Prostate gland (tissue), 2 donors: ENCODE results near the gene MKLN1. TPM values are rescaled to one million over a fixed set of nuclear protein-coding genes. Genes with fewer than 3 reads are reported as not detected.

Experiments used
- DNase-seq: peaks from one replicate; pipeline ENCODE4 v3.0.0-alpha.2; 2019; ENCODE audit warnings: low spot score
- H3K27ac ChIP-seq, 2 donors: fragments of 200-600 bp; sonication (generic); 2 replicates each; pipeline ENCODE4 v1.5.1; 2017 to 2019
- H3K27me3 ChIP-seq: fragments of 200-600 bp; sonication (generic); replicated peaks from 2 replicates; pipeline ENCODE4 v1.5.1; 2019; ENCODE audit not compliant: insufficient read depth
- H3K36me3 ChIP-seq, 2 donors: fragments of 200-600 bp; sonication (generic); 1 replicate in 1 of 2; 2 replicates in 1 of 2; pipeline versions ENCODE4 v1.5.1 to v1.8.1; 2017 to 2019
- H3K4me1 ChIP-seq: fragments of 200-600 bp; sonication (generic); replicated peaks from 2 replicates; pipeline ENCODE4 v1.5.1; 2019
- H3K4me3 ChIP-seq, 2 donors: fragments of 200-600 bp; sonication (generic); 2 replicates each; pipeline ENCODE4 v1.5.1; 2017 to 2019
- H3K9me3 ChIP-seq: fragments of 200-600 bp; sonication (generic); 2 replicates; pipeline ENCODE4 v1.5.1; 2017
- POLR2A ChIP-seq: fragments of 450-650 bp; IDR thresholded peaks from one replicate; pipeline ENCODE4 v1.6.1; 2016; ENCODE audit warnings: antibody characterized with exemption, mild to moderate bottlenecking
- POLR2AphosphoS5 ChIP-seq: sonication (generic); formaldehyde crosslinking; IDR thresholded peaks from one replicate; pipeline ENCODE4 v1.6.1; 2017; ENCODE audit warnings: antibody characterized with exemption
- WGBS: methylation state at CpG from one replicate; pipeline ENCODE4 v1.1.5; 2018; 5-methylcytosine and 5-hydroxymethylcytosine counted together
- intact Hi-C: fragments of 100-400 bp; cut with DNase I; formaldehyde crosslinking; loops from one replicate; pipeline ENCODE4 v1.14.2; 2022
- total RNA-seq, 2 donors: library from RNA; depleted of rRNA; stranded (reverse); fragments of >200 nt; gene quantifications; one replicate each; pipeline ENCODE4 v1.1.0, GENCODE V29; 2016
- TF ChIP-seq, protein P1 (sequence below), 4 experiments: fragments of 200-600 bp in 2 of 4; fragments of 450-650 bp in 2 of 4; sonication (generic) in 2 of 4; IDR thresholded peaks; 1 replicate in 3 of 4; 2 replicates in 1 of 4; pipeline ENCODE4 v1.5.1; 2016 to 2019; ENCODE audit warnings: antibody characterized with exemption in 4 of 4, mild to moderate bottlenecking in 2 of 4, moderate library complexity in 2 of 4

MKLN1 gene
- total RNA-seq, 2 donors from 2014 or later = 53.1 to 58.1 TPM

DNA sequence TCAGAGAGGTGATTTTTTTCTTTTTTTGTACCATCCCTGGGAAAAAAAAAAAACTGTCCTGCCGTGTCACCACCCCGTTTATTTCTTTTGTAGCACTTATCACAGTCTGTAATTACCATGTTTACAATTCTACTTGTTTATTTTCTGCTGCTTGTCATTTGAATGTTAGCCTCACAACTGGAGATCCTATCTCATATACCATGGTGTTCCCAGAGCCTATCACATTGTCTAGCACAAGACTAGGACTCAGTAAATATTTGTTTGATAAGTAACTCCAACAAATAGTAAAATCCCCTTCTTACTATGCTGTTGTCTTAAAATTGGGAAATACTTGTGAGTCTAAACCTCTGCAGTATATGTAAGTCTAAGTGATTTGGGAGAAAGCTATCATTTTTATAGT is 36.0 kb downstream of the MKLN1 start:
- Histone ChIP-seq H3K36me3 (no peaks in the 10 kb centered on the region), H3K4me1 (peaks cover 2% of the 10 kb centered on the region), H3K27me3 (no peaks in the 10 kb centered on the region), H3K4me3 (no peak overlapping the region), H3K9me3 (no peaks in the 10 kb centered on the region), H3K27ac (no peak overlapping the region)
- intact Hi-C loops = no loop called here
- TF ChIP-seq, protein P1, sequence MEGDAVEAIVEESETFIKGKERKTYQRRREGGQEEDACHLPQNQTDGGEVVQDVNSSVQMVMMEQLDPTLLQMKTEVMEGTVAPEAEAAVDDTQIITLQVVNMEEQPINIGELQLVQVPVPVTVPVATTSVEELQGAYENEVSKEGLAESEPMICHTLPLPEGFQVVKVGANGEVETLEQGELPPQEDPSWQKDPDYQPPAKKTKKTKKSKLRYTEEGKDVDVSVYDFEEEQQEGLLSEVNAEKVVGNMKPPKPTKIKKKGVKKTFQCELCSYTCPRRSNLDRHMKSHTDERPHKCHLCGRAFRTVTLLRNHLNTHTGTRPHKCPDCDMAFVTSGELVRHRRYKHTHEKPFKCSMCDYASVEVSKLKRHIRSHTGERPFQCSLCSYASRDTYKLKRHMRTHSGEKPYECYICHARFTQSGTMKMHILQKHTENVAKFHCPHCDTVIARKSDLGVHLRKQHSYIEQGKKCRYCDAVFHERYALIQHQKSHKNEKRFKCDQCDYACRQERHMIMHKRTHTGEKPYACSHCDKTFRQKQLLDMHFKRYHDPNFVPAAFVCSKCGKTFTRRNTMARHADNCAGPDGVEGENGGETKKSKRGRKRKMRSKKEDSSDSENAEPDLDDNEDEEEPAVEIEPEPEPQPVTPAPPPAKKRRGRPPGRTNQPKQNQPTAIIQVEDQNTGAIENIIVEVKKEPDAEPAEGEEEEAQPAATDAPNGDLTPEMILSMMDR (IDR thresholded peaks at IDR 0.05) = no peak
- TF ChIP-seq POLR2A (no peak), POLR2AphosphoS5 (no peak)
- DNase-seq = no peak
- WGBS = 19% methylated on average over 2 of the region's 2 CpGs

DNA sequence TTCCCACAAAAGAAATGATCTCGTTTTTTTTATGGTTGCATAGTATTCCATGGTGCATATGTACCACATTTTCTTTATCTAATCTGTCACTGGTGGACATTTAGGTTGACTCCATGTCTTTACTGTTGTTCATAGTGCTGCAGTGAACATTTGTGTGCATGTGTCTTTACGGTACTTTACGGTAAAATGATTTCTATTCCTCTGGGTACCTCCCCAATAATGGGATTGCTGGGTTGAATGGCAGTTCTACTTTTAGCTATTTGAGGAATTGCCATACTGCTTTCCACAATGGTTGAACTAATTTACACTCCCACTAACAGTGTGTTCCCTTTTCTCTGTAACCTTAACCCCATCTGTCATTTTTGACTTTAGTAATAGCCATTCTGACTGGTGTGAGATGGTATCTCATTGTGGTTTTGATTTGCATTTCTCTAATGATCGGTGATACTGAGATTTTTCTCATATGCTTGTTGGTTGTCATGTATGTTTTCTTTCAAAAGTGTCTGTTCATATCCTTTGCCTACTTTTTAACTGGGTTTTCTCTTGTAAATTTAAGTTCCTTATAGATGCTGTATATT is 37.2 kb downstream of the MKLN1 start:
- Histone ChIP-seq H3K4me1 (peaks cover 2% of the 10 kb centered on the region), H3K9me3 (no peaks in the 10 kb centered on the region), H3K4me3 (no peak overlapping the region), H3K27ac (no peak overlapping the region), H3K36me3 (no peaks in the 10 kb centered on the region), H3K27me3 (no peaks in the 10 kb centered on the region)
- 95% methylated on average over 4 of the region's 4 CpGs for WGBS
- DNase-seq = no peak
- intact Hi-C loops = no loop called here
- TF ChIP-seq, protein P1 (IDR thresholded peaks at IDR 0.05) = no peak
- TF ChIP-seq POLR2A (no peak), POLR2AphosphoS5 (no peak)

DNA sequence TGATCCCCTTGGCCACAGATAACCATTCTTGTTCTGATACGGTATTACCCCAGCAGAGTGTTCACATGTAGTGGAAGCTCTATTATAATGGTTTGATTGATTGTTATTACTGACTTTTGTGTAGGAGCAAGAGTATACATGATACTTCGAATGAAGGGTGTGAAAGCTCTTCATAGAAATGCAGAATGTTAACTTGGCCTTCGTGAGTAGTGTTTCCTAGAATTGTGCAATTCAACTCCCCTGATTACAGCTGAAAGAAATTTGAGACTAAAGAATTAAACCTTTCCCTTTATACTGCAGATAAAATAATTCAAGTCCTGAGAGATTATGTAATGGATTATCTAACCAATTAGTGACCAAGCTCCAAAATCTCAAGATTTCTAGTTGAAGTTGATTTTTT is 38.2 kb downstream of the MKLN1 start:
- no peak for DNase-seq
- H3K27me3 ChIP-seq = no peaks in the 10 kb centered on the region
- no peaks in the 10 kb centered on the region for H3K36me3 ChIP-seq
- H3K27ac ChIP-seq = no peak overlapping the region
- TF ChIP-seq, protein P1 (IDR thresholded peaks at IDR 0.05) = no peak
- TF ChIP-seq POLR2AphosphoS5 (no peak), POLR2A (no peak)
- peaks cover 2% of the 10 kb centered on the region for H3K4me1 ChIP-seq
- 37% methylated on average over 3 of the region's 3 CpGs for WGBS
- intact Hi-C loops = no loop called here
- no peaks in the 10 kb centered on the region for H3K9me3 ChIP-seq
- H3K4me3 ChIP-seq = no peak overlapping the region

DNA sequence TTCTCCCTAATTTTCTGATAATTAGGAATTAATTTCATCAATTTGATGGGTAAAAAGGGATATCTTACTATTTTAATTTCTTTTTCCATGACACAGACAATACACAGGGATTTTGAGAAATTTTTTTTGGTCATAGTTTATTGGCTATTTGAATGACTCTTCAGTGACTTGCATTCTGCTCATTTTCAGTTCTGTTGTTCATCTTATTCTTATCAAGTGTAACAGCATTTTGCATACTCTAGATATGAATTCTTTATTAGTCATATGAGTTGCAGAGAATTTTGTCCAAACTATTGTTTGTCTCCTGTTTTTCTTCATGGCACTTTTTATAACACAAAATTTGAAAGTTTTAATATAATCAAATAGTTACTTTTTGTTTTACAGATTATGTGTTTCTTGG is 41.7 kb downstream of the MKLN1 start:
- no peaks in the 10 kb centered on the region for H3K9me3 ChIP-seq
- TF ChIP-seq POLR2AphosphoS5 = no peak
- TF ChIP-seq, protein P1 (IDR thresholded peaks at IDR 0.05) = no peak
- TF ChIP-seq POLR2A = no peak
- no peak for DNase-seq
- H3K4me1 ChIP-seq = peaks cover 5% of the 10 kb centered on the region
- no peaks in the 10 kb centered on the region for H3K27me3 ChIP-seq
- no peaks in the 10 kb centered on the region for H3K36me3 ChIP-seq
- intact Hi-C loops = no loop called here
- no peak overlapping the region for H3K4me3 ChIP-seq
- no peak overlapping the region for H3K27ac ChIP-seq

DNA sequence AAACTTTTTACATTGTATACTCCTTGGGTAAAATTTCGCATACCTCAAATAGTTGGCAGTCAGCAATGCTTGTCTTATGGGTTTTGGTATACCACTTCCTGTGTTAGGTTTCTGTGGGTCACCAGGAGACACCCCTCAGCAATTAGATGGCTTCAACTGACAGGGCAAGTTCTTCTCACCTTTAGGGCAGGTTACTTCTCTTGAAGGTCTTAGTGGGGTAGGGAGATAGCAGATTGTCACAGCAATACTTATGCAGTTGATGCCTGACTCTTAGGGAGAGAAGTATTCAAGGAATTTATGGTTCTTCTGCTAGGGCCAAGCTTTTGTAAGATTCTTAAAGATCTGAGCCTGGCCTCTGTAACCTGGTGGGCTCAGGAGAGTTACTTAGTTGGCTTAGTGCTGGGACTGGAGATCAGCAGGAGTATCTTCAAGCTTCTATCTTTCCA is 42.9 kb downstream of the MKLN1 start:
- DNase-seq = no peak
- Histone ChIP-seq H3K9me3 (no peaks in the 10 kb centered on the region), H3K27me3 (no peaks in the 10 kb centered on the region), H3K36me3 (no peaks in the 10 kb centered on the region), H3K27ac (no peak overlapping the region), H3K4me3 (no peak overlapping the region), H3K4me1 (peaks cover 5% of the 10 kb centered on the region)
- TF ChIP-seq POLR2A = no peak
- TF ChIP-seq POLR2AphosphoS5 = no peak
- TF ChIP-seq, protein P1 (IDR thresholded peaks at IDR 0.05) = no peak
- WGBS = 60% methylated on average over 1 of the region's 1 CpG
- intact Hi-C loops = no loop called here
